Keratinocyte (primary cell): ENCODE data around the gene TK1. TPM values are rescaled to one million over a fixed set of nuclear protein-coding genes. Genes with fewer than 3 reads are reported as not detected.
A peak's percentile ranks its signal among the peaks of the same experiment; 100 is the strongest.

ENCODE experiments used
- DNase-seq: peaks from one replicate; pipeline ENCODE4 v3.0.0-alpha.2; 2011; ENCODE audit warnings: low read depth, missing footprints, low spot score
- FAIRE-seq: peaks from 2 replicates; lab custom pipeline; 2011; peaks lifted over from hg19 to GRCh38; lab: Jason Lieb, UNC
- H2AFZ ChIP-seq: 2 replicates; pipeline ENCODE4 v1.6.0; 2012; ENCODE audit warnings: low read length, control low read depth, inconsistent platforms; ENCODE audit not compliant: control insufficient read depth
- H3K27ac ChIP-seq: 2 replicates; pipeline ENCODE4 v1.5.1; 2011; ENCODE audit warnings: low read length; ENCODE audit not compliant: control insufficient read depth, insufficient read depth
- H3K27me3 ChIP-seq: 3 replicates; pipeline ENCODE4 v1.6.0; 2011; ENCODE audit warnings: low read length; ENCODE audit not compliant: control insufficient read depth, insufficient read depth; ENCODE audit errors: extremely low read depth
- H3K36me3 ChIP-seq, 2 experiments: 2 replicates in 1 of 2; 3 replicates in 1 of 2; pipeline ENCODE4 v1.5.1; 2011; ENCODE audit warnings: low read length in 2 of 2, mild to moderate bottlenecking in 1 of 2; ENCODE audit not compliant: control insufficient read depth in 2 of 2, insufficient read depth in 2 of 2; ENCODE audit errors: extremely low read depth in 1 of 2
- H3K4me1 ChIP-seq: 3 replicates; pipeline ENCODE4 v1.5.1; 2011; ENCODE audit warnings: low read length; ENCODE audit not compliant: control insufficient read depth, insufficient read depth; ENCODE audit errors: extremely low read depth
- H3K4me2 ChIP-seq: 3 replicates; pipeline ENCODE4 v1.6.0; 2011; ENCODE audit warnings: low read depth, low read length; ENCODE audit not compliant: control insufficient read depth, insufficient read depth; ENCODE audit errors: extremely low read depth
- H3K4me3 ChIP-seq, 3 experiments: fragments of 200-600 bp in 1 of 3; sonication (generic) in 1 of 3; 2 replicates in 2 of 3; 3 replicates in 1 of 3; pipeline ENCODE4 v1.5.1; 2011 to 2016; ENCODE audit warnings: low read length in 3 of 3, mild to moderate bottlenecking in 3 of 3, control low read depth in 2 of 3, inconsistent platforms in 1 of 3, low read depth in 1 of 3, mixed read lengths in 1 of 3, mixed run types in 1 of 3, moderate library complexity in 1 of 3; ENCODE audit not compliant: control insufficient read depth in 2 of 3, insufficient read depth in 2 of 3; ENCODE audit errors: extremely low read depth in 1 of 3
- H3K79me2 ChIP-seq: 2 replicates; pipeline ENCODE4 v1.6.0; 2012; ENCODE audit warnings: low read length; ENCODE audit not compliant: control insufficient read depth, insufficient read depth
- H3K9ac ChIP-seq: 3 replicates; pipeline ENCODE4 v1.6.0; 2011; ENCODE audit warnings: low read length; ENCODE audit not compliant: control insufficient read depth, insufficient read depth; ENCODE audit errors: extremely low read depth
- H3K9me1 ChIP-seq: 3 replicates; pipeline ENCODE4 v1.6.0; 2011; ENCODE audit warnings: low read length; ENCODE audit not compliant: control insufficient read depth, insufficient read depth; ENCODE audit errors: extremely low read depth
- H3K9me3 ChIP-seq: 2 replicates; pipeline ENCODE4 v1.5.1; 2012; ENCODE audit warnings: low read depth, low read length; ENCODE audit not compliant: control insufficient read depth
- H4K20me1 ChIP-seq: 3 replicates; pipeline ENCODE4 v1.6.0; 2011; ENCODE audit warnings: low read length; ENCODE audit not compliant: control insufficient read depth, insufficient read depth; ENCODE audit errors: extremely low read depth
- EZH2 ChIP-seq: IDR thresholded peaks from one replicate; pipeline ENCODE4 v1.6.1; 2012; ENCODE audit warnings: inconsistent platforms, mild to moderate bottlenecking, low read length, moderate library complexity
- dilution Hi-C: fragments of 300-500 bp; cut with MboI; formaldehyde crosslinking; loops from one replicate; pipeline ENCODE4 v1.7.0; 2020; ENCODE audit warnings: low sequenced_read_pairs; ENCODE audit not compliant: extremely low pct_ligation_motif_present
- polyA plus RNA-seq, 5 experiments: library from polyadenylated mRNA; depleted of rRNA in 3 of 5; stranded (reverse) in 3 of 5; stranded (forward) in 1 of 5; unstranded in 1 of 5; fragments of >200 nt; gene quantifications; 1 replicate in 1 of 5; 2 replicates in 3 of 5; 3 replicates in 1 of 5; pipeline versions ENCODE4 v1.2.1 to v1.2.3, GENCODE V29; 2011 to 2012; ENCODE audit warnings: missing spikeins in 2 of 5, low read depth in 1 of 5, low replicate concordance in 1 of 5
- TF ChIP-seq, protein P1 (sequence below), 3 experiments: IDR thresholded peaks in 1 of 3; conservative IDR thresholded peaks in 1 of 3; optimal IDR thresholded peaks in 1 of 3; 2 replicates in 2 of 3; 3 replicates in 1 of 3; pipeline versions ENCODE3 to v1.5.1; 2011; ENCODE audit warnings: low read length in 3 of 3, mild to moderate bottlenecking in 3 of 3, moderate library complexity in 2 of 3, control low read depth in 1 of 3, inconsistent platforms in 1 of 3; ENCODE audit not compliant: insufficient read depth in 2 of 3; ENCODE audit errors: extremely low read depth in 1 of 3

The TK1 gene
- polyA plus RNA-seq, 1 donor (not counting 4 experiments of a cell fraction or from before 2014, with no cell fraction given), result 21.8 TPM

DNA sequence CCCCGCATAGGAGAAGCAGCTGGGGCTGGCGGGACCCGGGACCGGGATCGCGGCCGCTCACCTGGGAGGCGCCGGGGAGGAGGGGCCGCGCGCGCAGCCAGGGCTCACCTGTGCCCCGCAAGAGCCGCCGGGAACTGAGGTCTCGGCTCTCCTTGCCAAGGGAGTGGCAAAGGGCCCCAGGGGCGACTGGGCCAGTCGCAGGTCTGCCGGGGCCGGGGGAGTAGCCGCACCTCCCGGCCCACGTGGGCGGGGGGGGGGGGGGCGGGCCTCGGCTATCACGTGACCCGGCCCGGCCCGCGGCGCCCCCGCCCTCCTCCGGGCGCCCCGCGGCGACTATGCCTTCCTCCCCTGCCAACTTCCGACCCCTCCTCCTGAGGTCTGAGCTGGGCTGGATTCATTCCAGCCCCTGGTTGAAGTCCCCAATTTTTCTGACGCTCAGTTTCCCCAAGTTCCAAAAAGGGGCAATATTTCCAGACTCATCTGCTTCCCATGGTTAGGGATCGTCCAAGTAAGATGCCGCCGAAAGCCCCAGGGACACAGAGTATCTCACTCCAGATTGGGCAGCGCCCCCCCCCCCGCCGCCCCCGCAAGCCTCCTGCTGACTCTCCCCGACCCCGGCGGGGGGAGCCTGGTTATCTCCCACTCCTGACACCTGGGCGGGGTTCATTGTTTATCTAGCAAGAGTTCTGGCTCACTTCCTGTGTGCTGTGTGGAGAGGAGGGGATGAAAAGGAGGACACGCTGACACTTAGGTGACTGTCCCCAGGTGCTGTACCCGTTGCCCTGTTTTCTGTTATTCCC is 58.1 kb downstream of the TK1 start, which contains the start of gene TMC6:
Gene TMC6 (minus strand): TSS at position 205 of the 800 bp plus-strand sequence. CDS start 1,923 bp downstream, outside the sequence.
- Histone ChIP-seq H3K36me3 (peaks cover 3 to 8% of the 10 kb centered on the region in 2 experiments), H4K20me1 (no peaks in the 10 kb centered on the region), H3K4me1 (peaks cover 16% of the 10 kb centered on the region), H3K4me3 (peak within 1 kb of the TSS; percentile 75 to 91 (median 83)), H3K4me2 (peak within 1 kb of the TSS; percentile 85), H3K79me2 (peaks cover 4% of the 10 kb centered on the region), H3K9me3 (no peaks in the 10 kb centered on the region), H3K27ac (peak within 1 kb of the TSS; percentile 47), H3K9me1 (no peaks in the 10 kb centered on the region), H2AFZ (peak within 1 kb of the TSS; percentile 58), H3K9ac (peak within 1 kb of the TSS; percentile 84), H3K27me3 (peaks cover 20% of the 10 kb centered on the region)
- FAIRE-seq (no peak), DNase-seq (no peak)
- TF ChIP-seq EZH2, result no peak
- TF ChIP-seq, protein P1, sequence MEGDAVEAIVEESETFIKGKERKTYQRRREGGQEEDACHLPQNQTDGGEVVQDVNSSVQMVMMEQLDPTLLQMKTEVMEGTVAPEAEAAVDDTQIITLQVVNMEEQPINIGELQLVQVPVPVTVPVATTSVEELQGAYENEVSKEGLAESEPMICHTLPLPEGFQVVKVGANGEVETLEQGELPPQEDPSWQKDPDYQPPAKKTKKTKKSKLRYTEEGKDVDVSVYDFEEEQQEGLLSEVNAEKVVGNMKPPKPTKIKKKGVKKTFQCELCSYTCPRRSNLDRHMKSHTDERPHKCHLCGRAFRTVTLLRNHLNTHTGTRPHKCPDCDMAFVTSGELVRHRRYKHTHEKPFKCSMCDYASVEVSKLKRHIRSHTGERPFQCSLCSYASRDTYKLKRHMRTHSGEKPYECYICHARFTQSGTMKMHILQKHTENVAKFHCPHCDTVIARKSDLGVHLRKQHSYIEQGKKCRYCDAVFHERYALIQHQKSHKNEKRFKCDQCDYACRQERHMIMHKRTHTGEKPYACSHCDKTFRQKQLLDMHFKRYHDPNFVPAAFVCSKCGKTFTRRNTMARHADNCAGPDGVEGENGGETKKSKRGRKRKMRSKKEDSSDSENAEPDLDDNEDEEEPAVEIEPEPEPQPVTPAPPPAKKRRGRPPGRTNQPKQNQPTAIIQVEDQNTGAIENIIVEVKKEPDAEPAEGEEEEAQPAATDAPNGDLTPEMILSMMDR (optimal IDR thresholded peaks at IDR 0.05 in 1 of 3, IDR thresholded peaks at IDR 0.05 in 1 of 3, conservative IDR thresholded peaks at IDR 0.05 in 1 of 3; ENCODE audit: extremely low read depth in 1 of 3, insufficient read depth in 2 of 3, low read length in 3 of 3), result no peak
- dilution Hi-C loops, result no loop called here

DNA sequence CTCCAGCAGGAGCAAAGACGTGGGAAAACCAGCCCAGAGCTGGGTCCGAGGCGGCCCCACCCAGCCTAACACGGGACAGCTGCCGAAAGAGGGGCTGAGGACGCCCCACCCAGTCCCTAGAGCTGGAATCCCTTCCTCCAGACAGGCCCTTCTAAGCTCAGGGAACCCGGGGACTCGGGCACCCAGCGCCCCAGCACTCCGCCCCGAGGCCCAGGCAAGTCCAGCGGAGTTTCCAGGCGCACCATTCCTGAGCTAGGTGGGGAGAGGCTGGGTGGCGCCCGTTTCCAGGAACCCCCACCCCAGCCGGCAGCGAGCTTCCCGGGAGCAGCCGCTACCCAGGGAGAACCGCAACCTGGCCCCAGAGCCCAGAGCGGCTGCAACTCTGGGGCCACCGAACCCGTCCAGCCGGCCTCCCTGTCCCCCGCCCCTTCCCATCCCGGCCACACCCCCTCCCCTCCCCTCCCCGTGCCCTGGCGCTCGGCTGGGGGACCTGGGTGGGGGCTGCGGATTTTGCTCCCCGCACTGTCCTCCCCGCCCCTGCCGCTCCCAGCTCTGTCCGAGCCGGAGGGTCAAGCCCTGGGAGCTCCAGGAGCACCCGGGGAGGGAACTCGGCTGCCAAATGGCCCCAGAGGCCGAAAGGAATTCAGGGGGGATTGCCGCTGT is 58.8 kb downstream of the TK1 start:
- dilution Hi-C loops, result no loop called here
- FAIRE-seq, result no peak
- Histone ChIP-seq H3K36me3 (peaks cover 5 to 9% of the 10 kb centered on the region in 2 experiments), H4K20me1 (no peaks in the 10 kb centered on the region), H2AFZ (peak overlapping the region; percentile 58), H3K4me1 (peaks cover 16% of the 10 kb centered on the region), H3K79me2 (peaks cover 4% of the 10 kb centered on the region), H3K27me3 (peaks cover 18% of the 10 kb centered on the region), H3K9me3 (no peaks in the 10 kb centered on the region), H3K27ac (peak overlapping the region; percentile 47), H3K9ac (peak overlapping the region; percentile 84), H3K9me1 (no peaks in the 10 kb centered on the region), H3K4me2 (peak overlapping the region; percentile 85), H3K4me3 (peak overlapping the region; percentile 75 to 91 (median 83))
- no peak for DNase-seq
- TF ChIP-seq EZH2, result no peak
- TF ChIP-seq, protein P1 (optimal IDR thresholded peaks at IDR 0.05 in 1 of 3, IDR thresholded peaks at IDR 0.05 in 1 of 3, conservative IDR thresholded peaks at IDR 0.05 in 1 of 3; ENCODE audit: extremely low read depth in 1 of 3, insufficient read depth in 2 of 3, low read length in 3 of 3), result no peak
